SK-N-SH (cell line): ENCODE results near the gene GRID2IP. TPM values are rescaled to one million over a fixed set of nuclear protein-coding genes. Genes with fewer than 3 reads are reported as not detected.

Source experiments
- CTCF ChIA-PET: fragments of 300-600, 350-600 bp; formaldehyde crosslinking; extraction: SDS; loops from one replicate; lab custom pipeline; 2021; lab: Yijun Ruan, JAX
- POLR2A ChIA-PET: fragments of 350-600 bp; sonication (Branson Sonifier 250); formaldehyde crosslinking; extraction: SDS; loops from one replicate; lab custom pipeline; 2020; ENCODE audit warnings: antibody characterized with exemption, inconsistent platforms; lab: Yijun Ruan, JAX
- DNase-seq: peaks from one replicate; pipeline ENCODE4 v3.0.0; 2012
- H2AFZ ChIP-seq: fragments of 200-600 bp; sonication (generic); 2 replicates; pipeline ENCODE4 v1.8.1; 2016; ENCODE audit warnings: antibody characterized with exemption, mild to moderate bottlenecking, low read depth
- H3F3A ChIP-seq: fragments of 200-600 bp; sonication (generic); replicated peaks from 2 replicates; pipeline ENCODE3; 2016; ENCODE audit warnings: antibody characterized with exemption, mild to moderate bottlenecking; ENCODE audit not compliant: insufficient read depth
- H3K27ac ChIP-seq, 2 experiments: fragments of 200-500 bp in 1 of 2; fragments of 200-600 bp in 1 of 2; sonication (Bioruptor generic) in 1 of 2; sonication (generic), shearing (Covaris generic) in 1 of 2; 2 replicates each; pipeline versions ENCODE4 v1.5.1 to v1.6.1; 2014 to 2016; ENCODE audit warnings: low read depth in 2 of 2, inconsistent platforms in 1 of 2, low read length in 1 of 2, mild to moderate bottlenecking in 1 of 2, mixed read lengths in 1 of 2
- H3K27me3 ChIP-seq: fragments of 200-600 bp; sonication (generic), shearing (Covaris generic); 2 replicates; pipeline ENCODE4 v1.6.1; 2016; ENCODE audit warnings: mixed run types; ENCODE audit not compliant: insufficient read depth
- H3K36me3 ChIP-seq, 2 experiments: fragments of 200-500 bp in 1 of 2; fragments of 200-600 bp in 1 of 2; sonication (Bioruptor generic) in 1 of 2; sonication (generic) in 1 of 2; replicated peaks in 1 of 2; 2 replicates each; pipeline versions ENCODE3 to v1.5.1; 2014 to 2016; ENCODE audit warnings: low read length in 1 of 2, mild to moderate bottlenecking in 1 of 2; ENCODE audit not compliant: insufficient read depth in 2 of 2, control insufficient read depth in 1 of 2
- H3K4me1 ChIP-seq, 2 experiments: fragments of 200-500 bp in 1 of 2; fragments of 200-600 bp in 1 of 2; sonication (Bioruptor generic) in 1 of 2; sonication (generic), shearing (Covaris generic) in 1 of 2; 2 replicates each; pipeline versions ENCODE4 v1.5.1 to v1.6.1; 2014 to 2016; ENCODE audit warnings: low read depth in 1 of 2, low read length in 1 of 2, mixed run types in 1 of 2; ENCODE audit not compliant: insufficient read depth in 2 of 2, control insufficient read depth in 1 of 2
- H3K4me2 ChIP-seq: fragments of 200-600 bp; sonication (generic), shearing (Covaris generic); 2 replicates; pipeline ENCODE4 v1.6.1; 2017; ENCODE audit warnings: mixed run types
- H3K4me3 ChIP-seq, 2 experiments: fragments of 200-500 bp in 1 of 2; fragments of 200-600 bp in 1 of 2; sonication (Bioruptor generic) in 1 of 2; sonication (generic), shearing (Covaris generic) in 1 of 2; 2 replicates each; pipeline versions ENCODE4 v1.5.1 to v1.8.1; 2014 to 2016; ENCODE audit warnings: low read depth in 2 of 2, inconsistent platforms in 1 of 2, low read length in 1 of 2, mild to moderate bottlenecking in 1 of 2, mixed read lengths in 1 of 2, moderate library complexity in 1 of 2
- H3K79me2 ChIP-seq: fragments of 200-600 bp; sonication (generic); 2 replicates; pipeline ENCODE4 v1.8.1; 2017; ENCODE audit warnings: mild to moderate bottlenecking; ENCODE audit not compliant: insufficient read depth
- H3K9ac ChIP-seq: fragments of 200-600 bp; sonication (generic); 2 replicates; pipeline ENCODE4 v1.6.1; 2017; ENCODE audit warnings: mixed run types
- H3K9me2 ChIP-seq: fragments of 200-600 bp; sonication (generic); 2 replicates; pipeline ENCODE4 v1.6.1; 2017; ENCODE audit warnings: mixed run types
- H3K9me3 ChIP-seq: fragments of 200-600 bp; sonication (generic); 2 replicates; pipeline ENCODE4 v1.6.1; 2017; ENCODE audit warnings: mixed run types, mild to moderate bottlenecking, moderate library complexity
- H4K20me1 ChIP-seq: fragments of 200-600 bp; sonication (generic); 2 replicates; pipeline ENCODE4 v1.6.1; 2017; ENCODE audit warnings: mild to moderate bottlenecking, mixed run types; ENCODE audit not compliant: insufficient read depth
- ELF1 ChIP-seq: IDR thresholded peaks from 2 replicates; pipeline ENCODE4 v1.4.0; 2012
- FOSL2 ChIP-seq: IDR thresholded peaks from 2 replicates; pipeline ENCODE4 v1.4.0; 2012; ENCODE audit warnings: low read depth, mild to moderate bottlenecking, moderate library complexity, borderline replicate concordance
- FOXJ3 ChIP-seq: sonication (generic); formaldehyde crosslinking; IDR thresholded peaks from 2 replicates; pipeline ENCODE4 v1.5.1; 2020; ENCODE audit warnings: mild to moderate bottlenecking, missing genetic modification reagents
- FOXM1 ChIP-seq: IDR thresholded peaks from 2 replicates; pipeline ENCODE4 v1.4.0; 2012; ENCODE audit warnings: low read depth, mild to moderate bottlenecking
- IRF3 ChIP-seq: fragments of 150-350 bp; IDR thresholded peaks from 2 replicates; pipeline ENCODE4 v1.6.1; 2016; ENCODE audit warnings: mild to moderate bottlenecking, low read depth, low read length
- MAX ChIP-seq: IDR thresholded peaks from 2 replicates; pipeline ENCODE4 v1.4.0; 2012; ENCODE audit warnings: low read depth
- NFIC ChIP-seq: IDR thresholded peaks from 2 replicates; pipeline ENCODE4 v1.4.0; 2012; ENCODE audit warnings: borderline replicate concordance
- PBX3 ChIP-seq: IDR thresholded peaks from 2 replicates; pipeline ENCODE4; 2012
- POLR2AphosphoS5 ChIP-seq: IDR thresholded peaks from 2 replicates; pipeline ENCODE4 v1.6.1; 2012; ENCODE audit warnings: low read depth, low read length
- RAD21 ChIP-seq: IDR thresholded peaks from 2 replicates; pipeline ENCODE4 v1.6.1; 2012; ENCODE audit warnings: mild to moderate bottlenecking, low read length
- REST ChIP-seq: IDR thresholded peaks from 2 replicates; pipeline ENCODE4 v1.6.1; 2012; ENCODE audit warnings: mild to moderate bottlenecking, low read depth, low read length, moderate library complexity
- RXRA ChIP-seq: IDR thresholded peaks from 2 replicates; pipeline ENCODE4 v1.4.0; 2012; ENCODE audit warnings: low read depth, mild to moderate bottlenecking, borderline replicate concordance
- SMC3 ChIP-seq: IDR thresholded peaks from 2 replicates; pipeline ENCODE4 v1.6.1; 2012; ENCODE audit warnings: low read depth, low read length, improper control_type of control experiment
- TAF1 ChIP-seq: IDR thresholded peaks from 2 replicates; pipeline ENCODE4 v1.6.1; 2012; ENCODE audit warnings: low read depth, mild to moderate bottlenecking, low read length, moderate library complexity, borderline replicate concordance
- TCF12 ChIP-seq: IDR thresholded peaks from 2 replicates; pipeline ENCODE4 v1.4.0; 2012
- USF1 ChIP-seq: IDR thresholded peaks from 2 replicates; pipeline ENCODE4 v1.4.0; 2012; ENCODE audit warnings: low read depth, borderline replicate concordance
- USF2 ChIP-seq: fragments of 150-350 bp; IDR thresholded peaks from 2 replicates; pipeline ENCODE4 v1.6.1; 2017; ENCODE audit warnings: antibody characterized with exemption, low read length, low read depth, borderline replicate concordance
- YY1 ChIP-seq: IDR thresholded peaks from 2 replicates; pipeline ENCODE4 v1.4.0; 2012; ENCODE audit warnings: low read depth, mild to moderate bottlenecking
- WGBS: methylation state at CpG from one replicate; pipeline ENCODE4 v1.1.6; 2017; ENCODE audit warnings: low lambda C conversion rate; 5-methylcytosine and 5-hydroxymethylcytosine counted together
- polyA plus RNA-seq, 3 experiments: library from polyadenylated mRNA; depleted of rRNA; stranded (reverse); fragments of >200 nt; gene quantifications; 2 replicates each; pipeline ENCODE4 v1.2.3, GENCODE V29; 2012

The GRID2IP gene
- polyA plus RNA-seq, 1 of the 3 experiments (the other 2 are of a cell fraction): 0.03 TPM

GRCh38 chr7:6481445-6481844 lies 69.8 kb downstream of the GRID2IP start:
- whole genome bisulfite sequencing: 95% methylated on average over 6 of the region's 6 CpGs
- CTCF ChIA-PET: no interaction called here

GRCh38 chr7:6480323-6480660 lies 71.0 kb downstream of the GRID2IP start:
- Histone ChIP-seq H3F3A (peaks cover 4% of the 10 kb centered on the region), H3K27ac (no peak overlapping the region), H3K27me3 (no peaks in the 10 kb centered on the region), H3K36me3 (peaks cover 16 to 57% of the 10 kb centered on the region in 2 experiments), H3K9ac (no peak overlapping the region), H3K4me2 (peak overlapping the region; percentile 84), H3K9me2 (no peaks in the 10 kb centered on the region), H2AFZ (no peak overlapping the region), H4K20me1 (peaks cover 81% of the 10 kb centered on the region), H3K79me2 (peaks cover 93% of the 10 kb centered on the region), H3K4me1 (peaks cover 5 to 20% of the 10 kb centered on the region in 2 experiments), H3K9me3 (no peaks in the 10 kb centered on the region), H3K4me3 (no peak overlapping the region)
- ChIA-PET POLR2A (no interaction called here), CTCF (interaction anchor here (0.7 to 1.0 kb wide), 3 partner anchors 30 to 110 kb away, joined by 3 read pairs; partner anchors contain the start of gene INTS15)
- TF ChIP-seq USF2: no peak
- no peak for TF ChIP-seq TCF12
- TF ChIP-seq RAD21: no peak
- TF ChIP-seq SMC3: no peak
- no peak for TF ChIP-seq MAX
- no peak for TF ChIP-seq FOXM1
- no peak for TF ChIP-seq REST
- no peak for TF ChIP-seq FOXJ3 (CRISPR knock-in tag)
- no peak for TF ChIP-seq PBX3
- TF ChIP-seq TAF1: no peak
- TF ChIP-seq FOSL2: no peak
- no peak for TF ChIP-seq IRF3
- no peak for TF ChIP-seq USF1
- WGBS: 85% methylated on average over 5 of the region's 5 CpGs
- no peak for DNase-seq

More at GRCh38 chr7:6481445-6481844, 69.8 kb downstream of the GRID2IP start:
- Histone ChIP-seq H2AFZ (no peak overlapping the region), H3K9me3 (no peaks in the 10 kb centered on the region), H3K27ac (no peak overlapping the region), H4K20me1 (peaks cover 69% of the 10 kb centered on the region), H3K79me2 (peaks cover 81% of the 10 kb centered on the region), H3K9ac (no peak overlapping the region), H3K36me3 (peaks cover 16 to 46% of the 10 kb centered on the region in 2 experiments), H3F3A (peaks cover 3% of the 10 kb centered on the region), H3K27me3 (no peaks in the 10 kb centered on the region), H3K4me1 (peaks cover 5 to 20% of the 10 kb centered on the region in 2 experiments), H3K4me2 (peak overlapping the region; percentile 84), H3K9me2 (no peaks in the 10 kb centered on the region), H3K4me3 (peak overlapping the region in 1 of 2 experiments; percentile 13; a peak in 1 of 4 replicates)
- DNase-seq: no peak
- POLR2A ChIA-PET: no interaction called here
- TF ChIP-seq ELF1: no peak
- no peak for TF ChIP-seq POLR2AphosphoS5
- no peak for TF ChIP-seq YY1
- no peak for TF ChIP-seq RXRA
- TF ChIP-seq NFIC: no peak
